Epidermal melanocyte (primary cell): ENCODE measurements around the gene PKP2.
"Not testable (repeated sequence)": the region's sequence is repeated elsewhere in the genome, so short reads cannot be mapped to it uniquely, and the experiment has no call there.

Experiments
- DNase-seq: peaks from one replicate; pipeline ENCODE4 v3.0.0; 2011; ENCODE audit warnings: low spot score; ENCODE audit not compliant: insufficient read length

The PKP2 gene

GRCh38 chr12:32897281-32897610 is 669 bp upstream of the PKP2 start:
- DNase-seq: no peak

GRCh38 chr12:32895688-32896431 is 717 bp downstream of the PKP2 start:
- no peak for DNase-seq

DNA sequence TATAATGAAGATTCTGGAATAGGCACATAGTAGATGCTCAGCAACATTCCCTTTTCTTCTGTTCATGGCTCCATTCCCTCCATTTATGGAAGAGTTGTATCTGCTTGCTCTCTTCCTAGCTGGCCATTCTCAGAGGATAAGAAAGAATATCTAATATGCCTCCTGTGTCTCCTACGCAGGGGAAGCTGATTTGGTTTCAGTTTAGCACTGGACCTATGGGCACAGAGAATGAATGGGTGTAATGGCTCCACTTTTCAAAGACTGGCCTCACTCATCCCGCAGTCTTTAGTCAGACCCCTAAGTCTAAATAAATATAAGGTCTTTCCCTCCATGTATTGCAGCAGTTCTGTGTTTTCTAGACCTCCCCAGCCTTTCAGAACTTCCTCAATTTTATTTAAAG is 2.0 kb downstream of the PKP2 start:
- no peak for DNase-seq

DNA sequence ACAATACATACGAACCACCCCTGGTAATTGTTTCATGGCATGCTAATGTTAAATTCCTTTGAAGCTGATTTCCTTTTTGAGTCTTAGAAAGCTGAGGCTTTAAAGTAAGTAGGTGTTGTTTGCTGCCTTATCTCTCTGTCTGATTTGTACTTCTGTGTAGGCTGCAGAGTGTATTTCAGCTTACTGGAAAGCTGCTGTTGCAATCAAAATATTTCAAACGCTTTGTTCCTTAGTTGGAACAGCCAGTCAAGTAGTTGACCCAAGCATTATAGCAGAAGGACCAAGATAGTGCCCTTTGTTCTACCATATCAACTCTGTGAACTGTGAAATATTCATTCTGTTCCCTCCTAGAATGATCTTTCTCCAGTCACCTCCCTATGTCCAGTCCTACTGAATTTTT is 3.1 kb downstream of the PKP2 start:
- no peak for DNase-seq

DNA sequence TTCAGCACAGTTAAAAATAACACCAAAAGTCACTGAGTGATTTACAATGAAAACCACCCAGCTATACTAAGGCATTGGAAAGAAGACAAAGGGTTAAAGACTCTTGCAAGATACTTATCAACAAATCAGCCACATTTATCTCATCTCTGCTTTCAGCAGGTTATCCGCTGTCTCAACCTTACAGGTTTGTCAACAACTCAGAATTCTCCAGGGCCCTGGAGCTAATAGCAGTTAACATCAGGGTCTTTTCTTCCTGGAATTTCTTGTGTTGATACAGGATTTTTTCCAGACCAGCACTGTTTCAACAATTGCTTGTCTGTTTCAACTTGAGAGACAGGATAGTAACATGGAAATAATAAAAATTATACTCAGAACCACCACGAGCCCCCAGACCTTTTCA is 3.5 kb downstream of the PKP2 start:
- DNase-seq: no peak

- DNase-seq: not testable (repeated sequence)
These were observed 4.2 kb downstream of the PKP2 start for GRCh38 chr12:32892369-32892768.

DNA sequence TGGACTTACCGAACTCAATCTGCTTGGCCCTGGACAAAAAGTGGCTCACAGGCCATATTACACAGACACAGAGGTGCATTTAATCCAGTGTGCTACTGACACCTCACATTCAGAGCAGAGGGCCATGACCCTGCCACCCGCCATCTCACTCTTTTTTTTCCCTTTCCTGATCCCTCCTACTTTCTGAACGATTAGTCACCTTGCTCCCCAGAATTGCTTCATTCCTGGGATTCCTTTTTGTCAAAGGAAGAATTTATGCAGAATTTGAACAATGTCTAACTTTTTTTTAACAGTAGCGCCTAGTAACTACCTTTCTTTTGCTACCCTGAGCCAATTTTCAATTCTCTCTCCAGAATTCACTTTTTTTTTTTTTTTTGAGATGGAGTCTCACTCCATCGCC is 4.6 kb downstream of the PKP2 start:
- no peak for DNase-seq

GRCh38 chr12:32891526-32891925 is 5.1 kb downstream of the PKP2 start:
- DNase-seq: no peak

GRCh38 chr12:32889011-32889760 is 7.4 kb downstream of the PKP2 start:
- no peak for DNase-seq

- DNase-seq: no peak
These were observed 9.5 kb downstream of the PKP2 start for GRCh38 chr12:32887058-32887457.

- no peak for DNase-seq
These were observed 10.7 kb downstream of the PKP2 start for GRCh38 chr12:32885831-32886230.

DNA sequence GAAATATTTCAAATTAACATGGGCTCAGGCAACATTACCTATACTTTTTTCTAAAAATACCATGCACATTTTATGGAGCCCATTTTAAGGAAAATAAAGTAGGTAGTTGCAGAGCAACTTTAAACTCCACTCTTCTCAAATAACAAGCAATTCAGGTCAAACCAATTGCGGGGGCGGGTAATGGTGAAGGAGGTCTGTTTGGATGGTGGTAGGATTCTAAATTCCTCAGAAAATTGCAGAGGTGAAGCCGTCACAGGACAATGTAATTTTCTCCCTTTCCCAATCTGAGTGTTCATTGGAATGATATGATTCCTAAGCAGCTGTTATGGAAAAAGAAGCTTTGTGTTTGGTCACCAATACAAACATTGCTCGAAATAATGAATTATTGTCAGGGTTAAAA is 11.6 kb downstream of the PKP2 start:
- no peak for DNase-seq

- no peak for DNase-seq
These were observed 14.9 kb downstream of the PKP2 start for GRCh38 chr12:32881702-32882101.

GRCh38 chr12:32881107-32881506 is 15.5 kb downstream of the PKP2 start:
- no peak for DNase-seq

- not testable (repeated sequence) for DNase-seq
These were observed 17.5 kb downstream of the PKP2 start for GRCh38 chr12:32879066-32879465.

DNA sequence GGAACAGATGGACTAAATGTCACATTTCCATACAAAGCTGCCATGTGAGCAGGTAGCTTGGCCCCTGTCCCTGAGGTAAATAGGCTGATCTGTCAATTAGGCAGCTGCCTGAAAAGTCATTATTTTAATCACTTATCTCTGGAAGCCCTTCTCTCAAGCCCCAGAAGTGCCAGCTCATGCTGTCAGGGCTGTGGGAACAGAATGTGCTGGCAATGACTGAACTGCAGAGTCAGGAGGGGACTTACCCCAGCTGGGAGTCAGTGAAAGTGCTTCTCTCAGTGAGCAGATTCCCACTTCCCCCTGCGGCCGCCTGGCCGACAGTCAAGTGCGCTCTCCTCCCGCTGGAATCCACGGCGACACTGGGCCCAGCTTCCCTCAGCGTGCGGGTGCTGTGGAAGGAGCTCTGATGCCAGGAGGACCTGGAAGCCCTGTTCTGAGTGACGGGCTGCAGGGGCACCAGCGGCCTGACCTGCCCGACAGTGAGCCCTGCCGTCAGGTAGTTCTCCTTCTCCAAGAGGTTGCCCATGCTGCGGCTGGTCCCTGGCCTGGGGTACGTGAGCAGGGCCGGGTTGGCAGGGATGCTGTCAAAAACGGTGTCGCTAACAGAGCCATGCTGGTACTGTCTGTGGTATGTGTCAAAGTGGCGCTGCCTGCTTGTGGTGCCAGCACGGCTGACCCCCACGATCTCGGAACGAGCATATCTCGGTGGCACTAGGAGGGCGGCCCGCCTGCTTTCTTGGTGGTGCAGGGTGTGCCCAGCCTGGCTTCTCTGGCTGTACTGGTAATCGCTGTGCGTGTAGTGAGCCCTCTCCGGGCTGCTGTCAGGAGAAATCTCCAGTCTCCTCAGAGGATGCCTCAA is 18.7 kb downstream of the PKP2 start:
- DNase-seq: no peak

DNA sequence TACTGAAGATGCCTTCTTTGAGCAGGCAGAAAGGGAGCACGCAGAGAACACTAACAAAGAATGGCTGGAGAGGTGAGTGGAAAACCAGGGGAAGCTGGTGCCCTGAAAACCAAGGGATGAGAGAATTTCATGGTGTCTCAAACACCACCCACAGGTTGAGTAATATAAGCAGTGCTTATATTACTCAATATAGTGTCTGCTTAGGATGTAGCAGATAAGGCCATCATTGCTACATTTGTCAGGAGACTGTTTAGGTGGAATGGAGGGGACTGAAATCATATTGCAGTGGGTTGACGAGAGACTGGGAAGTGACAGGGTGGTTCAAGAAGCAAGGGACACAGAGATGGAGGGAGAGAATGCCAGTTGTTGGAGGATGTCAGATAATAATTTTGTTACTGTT is 20.6 kb downstream of the PKP2 start:
- no peak for DNase-seq

DNA sequence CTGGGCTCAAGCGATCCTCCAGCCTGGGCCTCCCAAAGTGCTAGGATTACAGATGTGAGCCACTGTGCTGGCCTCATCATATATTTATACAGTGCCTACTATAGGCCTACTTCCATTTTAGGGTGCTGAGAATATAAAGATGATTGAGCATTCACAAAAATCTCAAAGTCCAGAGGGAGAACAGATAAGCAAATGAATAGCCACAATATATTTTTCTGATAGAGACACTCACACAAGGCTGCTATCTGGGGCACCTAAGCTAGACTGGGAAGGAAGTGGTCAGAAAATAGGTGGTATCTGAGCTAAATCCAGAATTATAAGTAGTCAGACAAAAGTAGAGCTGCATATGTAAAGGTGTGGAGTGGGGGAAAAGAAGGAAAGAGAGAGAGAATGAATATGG is 21.6 kb downstream of the PKP2 start:
- DNase-seq: no peak

DNA sequence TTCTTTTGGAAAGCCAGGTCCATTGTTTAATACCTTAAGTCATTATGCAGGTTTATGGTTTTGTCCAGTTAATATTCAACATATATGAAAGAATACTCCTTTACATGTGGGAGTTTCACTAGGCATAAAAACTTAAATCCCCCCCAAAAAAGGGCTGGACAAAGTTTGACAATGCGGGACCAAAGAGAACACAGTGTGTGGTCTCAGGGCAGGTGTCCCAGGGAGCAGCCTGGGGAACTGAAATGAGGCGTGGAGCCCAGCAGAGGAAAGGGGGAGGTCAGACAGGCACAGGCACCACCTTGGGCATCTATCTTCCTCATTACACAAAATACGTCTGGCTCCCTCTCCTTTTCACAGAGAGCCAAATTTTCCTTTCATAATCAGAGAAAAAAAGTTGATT is 22.5 kb downstream of the PKP2 start:
- no peak for DNase-seq

DNA sequence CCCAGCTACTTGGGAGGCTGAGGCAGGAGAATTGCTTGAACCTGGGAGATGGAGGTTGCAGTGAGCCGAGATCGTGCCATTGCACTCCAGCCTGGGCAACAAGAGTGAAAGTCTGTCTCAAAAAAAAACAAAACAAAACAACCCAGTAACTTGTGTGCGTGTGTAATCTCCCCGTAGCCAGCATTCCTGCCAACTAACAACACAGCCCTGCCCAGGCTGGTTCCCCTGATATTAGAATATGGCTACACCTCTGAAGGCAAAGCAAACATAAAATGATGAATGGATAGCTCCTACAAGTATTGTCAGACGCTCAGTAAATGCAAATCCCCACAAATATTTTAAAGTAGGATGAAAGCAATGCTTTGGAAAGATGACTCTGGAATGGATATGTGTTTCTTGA is 24.2 kb downstream of the PKP2 start:
- not testable (repeated sequence) for DNase-seq

- no peak for DNase-seq
These were observed 25.9 kb downstream of the PKP2 start for GRCh38 chr12:32870716-32871115.

DNA sequence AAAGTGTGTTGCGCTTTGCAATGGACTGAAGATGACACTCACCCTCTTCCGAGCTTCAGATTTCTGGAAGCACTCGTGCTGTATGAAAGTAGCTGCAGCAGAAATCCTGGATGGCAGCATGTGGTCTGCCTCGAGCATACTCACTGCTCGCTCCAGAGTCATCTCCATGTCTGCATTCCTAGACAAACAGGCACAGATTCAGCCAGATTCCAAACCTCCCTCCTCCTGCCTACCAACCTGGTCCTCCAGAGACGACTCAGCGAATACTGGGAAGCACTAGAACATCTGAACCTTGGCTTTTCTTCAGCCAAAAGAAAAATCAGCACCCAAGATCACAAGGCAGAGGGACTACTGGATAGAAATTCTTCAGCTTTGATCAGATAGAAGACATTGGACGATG is 27.7 kb downstream of the PKP2 start:
- no peak for DNase-seq
